D721Med (cell line): Measurements from ENCODE around the gene ZYG11B.

ENCODE experiments used
- DNase-seq: peaks from one replicate; pipeline ENCODE4 v3.0.0; 2011; ENCODE audit warnings: low spot score; ENCODE audit not compliant: insufficient read length
- FAIRE-seq: peaks from 2 replicates; lab custom pipeline; 2011; peaks lifted over from hg19 to GRCh38; lab: Jason Lieb, UNC
- CTCF ChIP-seq: IDR thresholded peaks from 2 replicates; pipeline ENCODE4 v1.5.1; 2012; ENCODE audit warnings: mild to moderate bottlenecking, control low read depth; ENCODE audit not compliant: insufficient read depth; ENCODE audit errors: missing control alignments

The ZYG11B gene

GRCh38 chr1:52693843-52694242 is 32.4 kb upstream of the ZYG11B start:
- DNase-seq (no peak), FAIRE-seq (no peak)
- TF ChIP-seq CTCF: no peak

- TF ChIP-seq CTCF: no peak
- FAIRE-seq: no peak
- no peak for DNase-seq
Measured at GRCh38 chr1:52695627-52696026, 30.6 kb upstream of the ZYG11B start.

GRCh38 chr1:52697795-52698674 is 28.2 kb upstream of the ZYG11B start, which contains the start of gene COA7:
TSS of gene COA7 (minus strand) at chr1:52698347. CDS start at chr1:52698326, 21 bp downstream.
- FAIRE-seq: no peak
- peak; percentile 48 for DNase-seq
- TF ChIP-seq CTCF: no peak

- FAIRE-seq (peak; percentile 51), DNase-seq (peak; percentile 41)
- TF ChIP-seq CTCF: no peak
Measured at GRCh38 chr1:52702886-52703787, 23.1 kb upstream of the ZYG11B start.

- TF ChIP-seq CTCF: no peak
- FAIRE-seq: no peak
Measured at GRCh38 chr1:52706136-52706670, 20.1 kb upstream of the ZYG11B start.

GRCh38 chr1:52706941-52707926 is 19.0 kb upstream of the ZYG11B start:
- DNase-seq (no peak), FAIRE-seq (no peak)
- no peak for TF ChIP-seq CTCF

More at GRCh38 chr1:52706136-52706670, 20.1 kb upstream of the ZYG11B start:
- DNase-seq: no peak
